Sigmoid colon (tissue), 4 donors: ENCODE results near the gene CSNK1A1L.

Source experiments
- CTCF ChIP-seq, 4 experiments: fragments of 450-650 bp in 3 of 4; fragments of 200-600 bp in 1 of 4; IDR thresholded peaks; one replicate each; pipeline ENCODE4 v1.5.1; 2016 to 2019; ENCODE audit warnings: antibody characterized with exemption in 4 of 4, mild to moderate bottlenecking in 3 of 4, moderate library complexity in 2 of 4
- POLR2A ChIP-seq, 2 donors: fragments of 450-650 bp; IDR thresholded peaks; one replicate each; pipeline ENCODE4 v1.6.1; 2016; ENCODE audit warnings: antibody characterized with exemption in 2 of 2, mild to moderate bottlenecking in 2 of 2, moderate library complexity in 2 of 2
- POLR2AphosphoS5 ChIP-seq, 4 donors: sonication (generic); formaldehyde crosslinking; IDR thresholded peaks; one replicate each; pipeline ENCODE4 v1.6.1; 2017; ENCODE audit warnings: antibody characterized with exemption in 4 of 4

- TF ChIP-seq POLR2AphosphoS5 (IDR thresholded peaks at IDR 0.05) (no peak), CTCF (IDR thresholded peaks at IDR 0.05) (no peak), POLR2A (IDR thresholded peaks at IDR 0.05) (no peak)
Measured at GRCh38 chr13:37118016-37118415, 12.6 kb upstream of the CSNK1A1L start.
